K562 (cell line): ENCODE measurements around the gene ZMIZ1. TPM values are rescaled to one million over a fixed set of nuclear protein-coding genes. Genes with fewer than 3 reads are reported as not detected.

ENCODE experiments used
- CGGBP1 ChIP-seq: fragments of 250-450 bp; sonication (Bioruptor Pico); IDR thresholded peaks from 2 replicates; pipeline ENCODE4 v1.9.0; 2021; ENCODE audit warnings: mild to moderate bottlenecking
- GTF2F1 ChIP-seq: IDR thresholded peaks from 2 replicates; pipeline ENCODE4 v1.6.1; 2011; ENCODE audit warnings: low read depth, low read length, improper control_type of control experiment
- HSF4 ChIP-seq: fragments of 250-450 bp; sonication (Bioruptor Pico); IDR thresholded peaks from 2 replicates; pipeline ENCODE4 v2.1.2; 2022; ENCODE audit warnings: mild to moderate bottlenecking, moderate library complexity, borderline replicate concordance
- LCOR ChIP-seq: sonication (generic); formaldehyde crosslinking; IDR thresholded peaks from 2 replicates; pipeline ENCODE4 v1.8.0; 2022; ENCODE audit warnings: mild to moderate bottlenecking, missing genetic modification reagents
- MLLT1 ChIP-seq, 2 experiments: fragments of 450-650 bp; IDR thresholded peaks; 2 replicates each; pipeline ENCODE4 v1.6.1; 2016
- NFRKB ChIP-seq: fragments of 450-650 bp; IDR thresholded peaks from 2 replicates; pipeline ENCODE4 v1.6.1; 2016; ENCODE audit warnings: low read depth
- PHF21A ChIP-seq: fragments of 450-650 bp; IDR thresholded peaks from 2 replicates; pipeline ENCODE4 v1.6.1; 2017; ENCODE audit warnings: low read depth, borderline replicate concordance
- SIX5 ChIP-seq, 2 experiments: IDR thresholded peaks; 2 replicates each; pipeline ENCODE4 v1.6.1; 2011; ENCODE audit warnings: low read length in 2 of 2, borderline replicate concordance in 1 of 2, low read depth in 1 of 2, mild to moderate bottlenecking in 1 of 2, moderate library complexity in 1 of 2; ENCODE audit not compliant: insufficient read depth in 1 of 2
- TRIM25 ChIP-seq: fragments of 450-650 bp; IDR thresholded peaks from 2 replicates; pipeline ENCODE4 v1.7.0; 2016; ENCODE audit warnings: borderline replicate concordance
- YY1 ChIP-seq, 3 experiments: IDR thresholded peaks; 2 replicates each; pipeline ENCODE4 v1.6.1; 2011; ENCODE audit warnings: low read length in 2 of 3, mild to moderate bottlenecking in 2 of 3, moderate library complexity in 2 of 3, borderline replicate concordance in 1 of 3, control low read depth in 1 of 3, low read depth in 1 of 3; ENCODE audit not compliant: insufficient read depth in 3 of 3, insufficient replicate concordance in 2 of 3, control insufficient read depth in 1 of 3, insufficient read length in 1 of 3; ENCODE audit errors: extremely low read depth in 1 of 3
- ZNF217 ChIP-seq: sonication (generic); formaldehyde crosslinking; IDR thresholded peaks from 2 replicates; pipeline ENCODE4 v1.8.0; 2022; ENCODE audit warnings: mild to moderate bottlenecking, missing genetic modification reagents
- ZNF318 ChIP-seq, 2 experiments: fragments of 450-650 bp; IDR thresholded peaks; 2 replicates each; pipeline ENCODE4 v1.6.1; 2016; ENCODE audit warnings: mild to moderate bottlenecking in 2 of 2, borderline replicate concordance in 1 of 2, low read depth in 1 of 2, moderate library complexity in 1 of 2
- ZNF511 ChIP-seq: sonication (generic); formaldehyde crosslinking; IDR thresholded peaks from 2 replicates; pipeline ENCODE4 v1.8.0; 2022; ENCODE audit warnings: mild to moderate bottlenecking, missing genetic modification reagents
- ZSCAN32 ChIP-seq: fragments of 450-650 bp; formaldehyde crosslinking; IDR thresholded peaks from 2 replicates; pipeline ENCODE4 v1.4.0; 2020; ENCODE audit warnings: mild to moderate bottlenecking, moderate library complexity
- polyA plus RNA-seq, 8 experiments: library from polyadenylated mRNA; depleted of rRNA in 4 of 8; stranded (reverse) in 5 of 8; unstranded in 3 of 8; fragments of >200 nt; fragmentation: Nextera tagmentation in 2 of 8; fragmentation: Illumina TruSeq in 1 of 8; extraction: Ambion mirVana in 2 of 8; extraction: Trizol in 1 of 8; gene quantifications; 2 replicates each; pipeline versions ENCODE4 v1.2.1 to v1.2.3, GENCODE V29; 2011 to 2014; ENCODE audit warnings: inconsistent platforms in 1 of 8, missing spikeins in 1 of 8
- total RNA-seq, 7 experiments: library from RNA; depleted of rRNA in 6 of 7; stranded (reverse); fragments of >200 nt in 6 of 7; fragmentation: Illumina TruSeq in 2 of 7; extraction: Trizol in 2 of 7; gene quantifications; 2 replicates each; pipeline versions ENCODE4 v1.2.1 to v1.2.3, GENCODE V29; 2011 to 2021; ENCODE audit warnings: low replicate concordance in 1 of 7

Gene ZMIZ1
- total and polyA plus RNA-seq, 9 of the 15 experiments (the other 6 are each of a cell fraction or from before 2014, with no cell fraction given), result 1.0 to 37.3 (median 4.3) TPM

- no peak for TF ChIP-seq SIX5 (IDR thresholded peaks at IDR 0.05; ENCODE audit: borderline replicate concordance in 1 of 2, insufficient read depth in 1 of 2, low read depth in 1 of 2, low read length in 2 of 2)
- TF ChIP-seq PHF21A, result no peak
- no peak for TF ChIP-seq TRIM25
- TF ChIP-seq HSF4, result peak; percentile 58; the same call in 1 of the 2 replicates
- TF ChIP-seq MLLT1 (IDR thresholded peaks at IDR 0.05), result no peak; a peak in 1 of 4 replicates
- TF ChIP-seq ZNF318 (IDR thresholded peaks at IDR 0.05; ENCODE audit: borderline replicate concordance in 1 of 2, low read depth in 1 of 2), result no peak
- TF ChIP-seq LCOR (CRISPR knock-in tag), result no peak
- peak in 1 of 3 experiments; percentile 54 for TF ChIP-seq YY1 (IDR thresholded peaks at IDR 0.05; ENCODE audit: borderline replicate concordance in 1 of 3, control insufficient read depth in 1 of 3, extremely low read depth in 1 of 3, insufficient read depth in 3 of 3, insufficient read length in 1 of 3, insufficient replicate concordance in 2 of 3, low read depth in 1 of 3, low read length in 2 of 3)
- TF ChIP-seq ZNF511 (CRISPR knock-in tag), result no peak
- TF ChIP-seq CGGBP1 (CRISPR knock-in tag), result no peak
- 0 out of 2 replicates have a peak, but pooled peaks have one; percentile 34 for TF ChIP-seq GTF2F1
- peak; percentile 82; the same call in 1 of the 2 replicates for TF ChIP-seq NFRKB
- TF ChIP-seq ZNF217 (CRISPR knock-in tag), result no peak
- TF ChIP-seq ZSCAN32 (CRISPR knock-in tag), result no peak
Observed at GRCh38 chr10:79178070-79178576, 109.4 kb downstream of the ZMIZ1 start (continued).
